ENCODE data around the gene SPATA19.

SPATA19 gene

GRCh38 chr11:133817449-133817848, 27.9 kb downstream of the SPATA19 start:
- no peak for DNase-seq

DNA sequence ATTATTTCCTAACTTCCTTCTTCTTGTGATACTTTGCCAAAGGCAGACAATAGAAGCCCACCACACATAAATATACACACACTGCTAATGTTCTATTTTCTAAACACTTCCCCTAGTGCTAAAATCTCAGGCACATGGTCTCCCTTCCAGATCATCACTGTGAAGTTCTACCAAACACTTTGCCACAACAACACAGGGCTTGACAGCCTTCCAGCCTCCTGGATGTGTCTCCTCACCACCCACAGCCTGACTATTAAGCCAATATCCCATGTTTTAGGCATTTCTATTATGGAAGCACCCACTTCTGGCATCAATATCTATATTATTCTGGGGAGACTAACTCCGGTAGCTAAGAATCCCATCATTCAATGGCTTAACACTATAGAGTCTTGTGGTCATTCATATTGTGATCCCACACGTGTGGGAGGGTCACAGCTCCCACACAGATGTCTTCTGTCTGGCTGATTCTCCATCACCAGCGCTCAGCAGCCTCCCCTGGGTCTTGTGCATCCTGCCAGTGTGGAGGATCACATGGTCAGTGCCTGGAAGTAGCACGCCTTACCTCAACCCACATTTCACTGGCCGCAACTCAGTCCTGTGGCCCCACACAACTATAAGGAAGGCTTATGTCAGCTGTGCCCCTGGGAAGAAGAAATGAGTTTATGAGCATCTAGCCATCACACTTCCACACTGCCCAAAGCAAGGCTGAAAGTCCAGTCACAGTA, 29.0 kb downstream of the SPATA19 start:
- DNase-seq: no peak

DNA sequence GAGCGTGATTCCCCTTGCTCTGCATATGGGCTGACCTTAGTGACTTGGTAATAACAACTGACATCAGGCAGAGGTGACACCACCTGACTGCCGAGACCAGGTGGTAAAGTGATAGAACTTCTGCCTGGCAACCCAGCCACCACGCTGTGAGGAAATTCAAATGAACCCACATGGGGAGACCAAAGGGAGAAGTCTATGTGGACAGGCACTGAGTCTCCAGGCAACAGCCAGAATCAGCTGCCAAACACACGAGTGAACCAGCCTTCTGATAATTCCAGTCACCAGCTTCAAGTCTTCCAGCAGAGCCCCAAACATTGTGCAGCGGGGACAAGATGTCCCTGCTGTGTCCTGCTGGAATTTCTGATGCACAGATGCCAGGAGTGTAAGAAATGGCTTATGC, 29.7 kb downstream of the SPATA19 start:
- DNase-seq: no peak

GRCh38 chr11:133814588-133815100, 30.7 kb downstream of the SPATA19 start:
- no peak for DNase-seq

- DNase-seq: no peak
Measured at GRCh38 chr11:133811850-133812685, 33.2 kb downstream of the SPATA19 start.

DNA sequence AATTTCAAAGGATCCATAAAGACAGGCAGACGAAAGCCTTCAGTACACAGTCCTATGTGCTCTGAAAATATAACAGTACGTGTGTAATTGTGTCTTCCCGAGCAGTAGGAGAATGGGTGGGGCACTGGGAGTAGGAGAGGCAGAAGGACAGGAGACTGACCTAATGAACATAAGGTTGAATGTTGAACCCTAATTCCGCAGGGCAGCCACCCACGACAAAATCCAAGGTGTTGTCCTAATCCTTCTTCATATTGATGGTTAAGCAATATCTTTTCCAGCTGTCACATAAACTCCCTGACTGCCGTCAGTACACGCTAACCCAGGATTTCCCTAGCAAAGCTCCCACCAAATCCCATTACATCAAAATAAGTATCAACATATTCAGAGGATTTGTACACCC, 34.5 kb downstream of the SPATA19 start:
- DNase-seq: no peak

DNA sequence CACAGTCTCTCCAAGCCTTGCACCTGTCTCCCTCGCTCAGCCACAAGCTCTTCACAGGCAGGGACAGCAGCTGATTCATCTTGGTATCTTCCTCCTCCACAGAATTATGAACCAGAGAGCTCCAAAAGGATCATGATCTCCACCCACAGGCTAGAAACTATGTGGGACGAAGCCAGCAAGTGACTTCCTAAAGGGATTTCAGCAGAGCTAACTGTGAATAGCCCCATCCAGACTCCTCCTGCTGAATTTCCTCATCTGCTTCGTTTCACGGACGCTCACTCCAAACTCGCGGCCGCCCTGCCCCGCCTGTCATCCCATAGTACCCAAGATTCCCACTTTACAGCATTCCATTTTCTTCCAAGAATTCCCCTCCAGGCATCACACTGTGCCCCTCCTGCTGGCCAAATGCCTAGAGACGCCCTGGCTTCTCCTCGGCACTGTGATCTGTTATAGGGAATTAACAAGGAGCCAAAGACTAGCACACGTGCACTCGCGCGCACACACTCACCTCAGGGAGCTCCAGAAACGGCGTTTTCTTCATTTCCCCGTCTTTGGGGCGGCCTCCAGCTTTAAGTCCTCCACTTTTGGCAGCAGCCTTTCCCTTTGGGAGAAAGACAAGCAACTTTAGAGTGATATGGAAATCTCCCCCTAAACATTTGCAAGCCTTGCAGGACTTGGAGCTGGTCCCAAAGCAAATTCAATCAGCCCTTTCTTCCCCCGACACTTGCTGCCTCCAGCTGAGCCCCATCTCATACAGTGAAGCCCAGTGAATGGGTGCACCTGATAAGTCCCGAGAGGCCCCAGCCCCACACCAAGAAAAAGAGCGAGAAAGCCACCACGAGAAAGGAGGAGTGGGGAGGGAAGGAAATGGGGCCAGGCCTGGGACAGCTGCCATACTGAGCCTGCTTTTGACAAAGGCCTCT, 35.5 kb downstream of the SPATA19 start:
- no peak for DNase-seq

GRCh38 chr11:133808393-133809140, 36.7 kb downstream of the SPATA19 start:
- DNase-seq: no peak

DNA sequence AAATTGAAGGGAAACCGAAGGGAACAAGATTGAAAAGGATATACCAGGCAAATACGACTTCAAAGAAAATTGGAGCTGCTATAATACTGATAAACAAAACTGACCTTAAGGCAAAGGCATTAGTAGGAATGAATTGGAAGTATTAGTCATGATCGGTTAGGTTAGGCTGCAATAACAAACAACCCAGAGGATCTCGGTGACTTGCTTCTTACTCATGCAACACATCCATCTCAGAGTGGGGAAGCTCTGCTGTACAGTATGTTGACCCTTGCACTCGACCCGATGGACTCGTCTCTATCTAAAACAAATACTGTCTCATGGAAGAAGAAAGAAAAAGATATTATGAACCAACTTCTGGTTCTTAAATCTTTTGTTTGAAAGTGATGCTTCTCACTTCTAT, 42.3 kb downstream of the SPATA19 start:
- DNase-seq: no peak

- no peak for DNase-seq
Measured at GRCh38 chr11:133801356-133801755, 44.0 kb downstream of the SPATA19 start.

GRCh38 chr11:133800666-133801065, 44.6 kb downstream of the SPATA19 start:
- no peak for DNase-seq

DNA sequence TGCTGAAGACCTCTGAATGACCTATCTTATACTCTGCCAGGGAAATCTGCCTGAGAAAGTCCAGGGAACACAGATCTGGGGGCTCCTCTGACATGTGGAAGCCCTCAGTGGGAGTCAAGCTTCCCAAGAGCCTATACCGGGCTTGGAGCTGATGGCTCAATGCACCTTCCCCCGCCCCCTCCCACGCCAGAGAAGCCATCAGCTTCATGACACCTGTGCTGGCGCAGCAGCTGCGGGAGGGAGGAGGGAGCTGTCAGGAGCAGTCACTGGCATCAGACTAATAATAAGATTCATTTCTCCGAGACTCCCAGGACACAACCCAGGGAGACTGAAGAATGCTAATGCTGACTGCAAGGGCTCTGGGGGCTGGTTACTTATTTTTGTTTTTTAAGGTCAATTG, 47.8 kb downstream of the SPATA19 start:
- DNase-seq: no peak

GRCh38 chr11:133796043-133796795, 49.1 kb downstream of the SPATA19 start:
- no peak for DNase-seq

DNA sequence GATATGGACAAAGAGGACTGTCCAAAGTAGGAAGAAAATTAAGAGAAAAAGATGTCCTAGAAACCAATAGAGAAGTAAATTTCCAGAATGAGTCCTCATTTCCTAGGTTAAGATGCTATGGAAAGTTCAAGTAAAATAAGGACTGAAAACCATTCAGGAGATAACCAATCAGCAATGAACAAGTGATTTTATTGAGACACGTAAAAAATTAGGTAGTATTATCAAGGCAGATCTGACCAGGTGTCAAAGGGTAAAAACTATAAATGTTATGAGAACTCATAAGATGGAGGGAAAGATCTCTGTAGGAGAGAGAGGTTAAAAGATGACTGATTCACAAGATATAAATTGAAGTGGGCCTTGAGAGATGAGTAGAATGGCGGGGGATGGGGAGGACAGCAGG, 50.2 kb downstream of the SPATA19 start:
- DNase-seq: no peak

GRCh38 chr11:133794205-133794604, 51.1 kb downstream of the SPATA19 start:
- DNase-seq: no peak

- DNase-seq: no peak
Measured at GRCh38 chr11:133793271-133794035, 51.9 kb downstream of the SPATA19 start.

- no peak for DNase-seq
Measured at GRCh38 chr11:133790995-133791394, 54.3 kb downstream of the SPATA19 start.
